Measurements from ENCODE around the gene SNRNP25.
"Not testable (repeated sequence)": the region's sequence is repeated elsewhere in the genome, so short reads cannot be mapped to it uniquely, and the experiment has no call there.

The SNRNP25 gene

DNA sequence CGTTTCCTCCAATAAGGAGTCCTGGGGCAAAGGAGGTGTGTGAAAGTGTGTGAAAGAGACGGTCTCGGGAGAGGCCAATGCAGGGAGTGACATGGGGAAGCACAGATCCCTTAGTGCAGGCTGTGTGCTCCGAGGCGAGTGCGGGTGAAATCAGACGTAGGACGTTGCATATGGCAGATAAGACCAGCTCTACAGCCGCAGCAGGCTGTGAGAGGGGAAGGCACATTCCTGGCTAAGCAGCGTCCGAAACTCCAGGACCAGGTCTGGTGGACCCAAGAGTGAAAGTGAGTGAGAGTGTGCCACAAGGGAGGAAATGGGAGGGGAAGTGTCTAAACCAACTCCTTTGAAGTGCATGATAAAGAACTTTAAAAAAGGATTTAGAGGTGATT, 11.6 kb upstream of the SNRNP25 start:
- no peak for DNase-seq

DNA sequence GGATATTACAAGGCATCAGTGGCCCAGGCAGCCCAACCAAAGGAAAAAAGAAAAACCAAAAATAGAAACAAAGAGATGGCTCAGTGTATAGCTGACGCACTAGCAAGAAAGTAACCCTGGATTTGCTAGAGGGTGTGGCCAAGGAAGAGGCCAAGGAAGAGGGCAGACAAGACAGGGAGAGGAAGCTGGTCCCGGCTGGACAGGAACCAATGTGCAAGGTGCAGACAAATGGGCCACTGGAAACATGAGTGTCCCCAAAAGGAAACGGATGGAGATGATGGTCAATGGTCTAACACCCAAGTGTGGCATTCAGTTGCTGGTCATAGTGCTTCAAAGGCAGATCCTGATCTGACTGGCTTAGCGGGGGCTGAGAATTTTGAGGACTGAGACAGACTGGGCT, 10.9 kb upstream of the SNRNP25 start:
- DNase-seq: no peak

DNA sequence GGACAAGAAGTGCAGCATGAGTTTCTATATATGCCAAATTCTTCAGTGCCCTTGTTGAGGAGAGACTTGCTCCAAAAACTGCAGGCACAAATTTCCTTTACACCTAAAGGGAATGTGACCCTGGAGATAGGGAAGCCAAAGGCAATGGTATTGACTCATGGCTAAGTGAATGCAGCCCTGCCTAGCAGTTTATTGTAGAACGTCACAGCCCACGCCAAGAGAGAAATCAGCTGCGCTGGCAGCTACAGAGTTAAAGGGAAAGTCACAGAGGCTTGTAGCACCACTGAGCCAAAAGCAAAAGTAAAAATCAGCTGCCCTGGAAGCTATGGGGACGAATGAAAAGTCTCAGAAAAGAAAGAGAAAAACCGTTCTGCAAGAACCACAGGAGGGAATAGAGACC, 10.3 kb upstream of the SNRNP25 start:
- DNase-seq: no peak

DNA sequence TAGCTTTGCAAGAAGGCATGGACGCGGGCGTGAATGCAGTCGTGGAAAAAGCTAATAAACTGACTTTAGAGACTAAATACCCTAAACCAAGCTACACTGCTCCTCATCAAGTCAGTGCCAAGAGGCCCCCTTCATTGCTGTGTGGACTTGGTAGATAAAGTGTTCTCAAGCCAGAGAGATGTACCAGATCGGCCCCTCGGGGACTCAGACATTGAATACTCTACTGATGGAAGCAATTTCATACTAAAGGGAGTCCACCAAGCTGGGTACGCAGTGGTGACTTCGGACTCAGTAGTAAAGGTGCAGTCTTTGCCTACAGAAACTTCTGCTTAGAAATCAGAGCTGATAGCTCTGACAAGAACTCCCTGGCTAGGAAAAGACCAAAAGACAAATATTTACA, 9.0 kb upstream of the SNRNP25 start:
- no peak for DNase-seq

DNA sequence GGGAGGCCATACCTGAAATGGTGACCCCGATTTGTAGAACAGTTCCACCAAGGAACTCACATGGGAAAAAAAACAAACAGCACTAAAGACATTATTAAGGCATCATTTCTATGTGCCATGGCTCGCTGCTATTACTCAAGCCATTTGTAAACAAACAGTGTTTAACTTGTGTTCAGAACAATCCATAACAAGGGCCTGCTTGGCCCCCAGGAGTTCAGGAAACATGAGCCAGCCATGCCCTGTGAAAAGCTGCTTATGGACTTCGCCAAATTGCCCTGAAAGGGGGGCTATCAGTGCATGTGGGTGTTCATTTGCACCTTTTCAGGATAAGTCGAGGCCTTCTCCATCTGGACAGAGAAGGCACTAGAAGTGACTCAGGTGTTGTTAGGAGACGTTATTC, 8.2 kb upstream of the SNRNP25 start:
- no peak for DNase-seq

DNA sequence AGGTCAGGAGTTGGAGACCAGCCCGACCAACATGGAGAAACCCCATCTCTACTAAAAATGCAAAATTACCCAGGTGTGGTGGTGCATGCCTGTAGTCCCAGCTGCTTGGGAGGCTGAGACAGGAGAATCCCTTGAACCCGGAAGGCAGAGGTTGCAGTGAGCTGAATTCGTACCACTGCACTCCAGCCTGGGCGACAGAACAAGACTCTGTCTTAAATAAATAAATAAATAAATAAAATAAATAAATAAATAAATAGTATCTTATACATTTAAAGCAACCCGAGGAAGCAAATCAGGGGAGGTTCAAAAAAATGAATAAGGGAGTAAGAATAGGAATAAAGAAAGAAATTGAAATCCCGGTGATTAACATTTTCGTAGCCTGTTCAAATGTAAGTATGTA, 7.1 kb upstream of the SNRNP25 start:
- not testable (repeated sequence) for DNase-seq

DNA sequence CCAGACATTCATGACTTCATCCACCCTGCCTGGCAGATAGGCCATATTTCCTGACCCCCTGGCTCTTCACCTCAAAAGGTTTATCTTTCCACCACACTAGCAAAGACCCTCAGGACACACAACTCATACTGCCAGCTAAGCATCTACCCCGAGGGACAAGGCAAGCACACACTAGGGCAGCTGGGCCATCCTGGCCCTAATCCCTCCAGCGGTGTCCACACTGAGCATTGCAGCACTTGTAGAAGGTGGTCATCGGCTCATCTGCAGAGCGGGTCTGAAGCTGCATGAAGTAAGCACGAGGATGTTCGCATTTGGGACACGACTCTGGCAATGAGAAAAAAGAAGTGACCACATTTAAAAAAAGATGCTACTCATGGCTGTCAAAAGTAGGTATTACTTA, 6.4 kb upstream of the SNRNP25 start:
- no peak for DNase-seq

DNA sequence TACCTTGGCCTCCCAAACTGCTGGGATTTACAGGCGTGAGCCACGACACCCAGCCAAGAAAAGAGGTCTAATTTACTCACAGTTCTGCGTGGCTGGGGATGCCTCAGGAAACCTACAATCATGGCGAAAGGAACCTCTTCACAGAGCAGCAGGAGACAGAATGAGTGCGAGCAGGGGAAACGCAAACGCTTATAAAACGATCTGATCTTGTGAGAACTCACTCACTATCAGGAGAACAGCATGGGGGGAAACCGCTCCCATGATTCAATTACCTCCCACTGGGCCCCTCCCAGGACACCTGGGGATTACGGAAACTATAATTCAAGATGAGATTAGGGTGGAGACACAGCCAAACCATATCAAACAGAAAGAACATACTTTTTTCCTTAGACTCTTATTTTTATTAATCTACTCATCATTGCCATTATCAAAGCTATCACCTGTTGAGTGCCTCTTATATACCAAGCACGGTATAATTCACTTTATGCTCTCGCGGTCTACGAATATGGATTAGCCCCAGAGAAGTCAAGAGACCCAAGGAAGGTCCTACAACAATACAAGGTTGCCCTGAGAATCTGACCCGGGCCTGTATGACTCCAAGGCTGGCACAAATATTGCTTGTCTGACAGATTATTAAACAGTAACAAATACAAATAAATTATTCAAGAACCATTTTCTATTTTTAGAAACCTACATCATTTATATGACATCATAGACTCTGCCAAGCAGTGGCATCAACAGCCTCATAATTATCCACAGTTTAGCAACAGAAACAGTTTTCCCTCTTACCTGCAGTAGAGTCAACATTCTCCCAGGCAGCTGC, 2.6 kb upstream of the SNRNP25 start:
- no peak for DNase-seq

DNA sequence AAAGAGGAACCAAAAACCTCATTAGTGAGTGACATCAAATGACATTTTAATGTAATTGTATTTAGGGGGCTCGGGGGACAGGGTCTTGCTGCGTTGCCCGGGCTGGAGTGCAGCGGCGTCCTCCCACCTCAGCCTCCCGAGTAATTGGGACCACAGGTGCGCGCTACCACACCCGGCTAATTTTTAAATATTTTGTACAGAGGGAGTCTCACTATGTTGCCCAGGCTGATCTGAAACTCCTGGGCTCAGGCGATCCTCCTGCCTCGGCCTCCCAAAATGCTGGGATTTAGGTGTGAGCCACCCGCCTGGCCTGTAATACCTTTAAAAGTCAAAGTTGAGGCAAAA, 581 bp downstream of the SNRNP25 start:
- DNase-seq: no peak

DNA sequence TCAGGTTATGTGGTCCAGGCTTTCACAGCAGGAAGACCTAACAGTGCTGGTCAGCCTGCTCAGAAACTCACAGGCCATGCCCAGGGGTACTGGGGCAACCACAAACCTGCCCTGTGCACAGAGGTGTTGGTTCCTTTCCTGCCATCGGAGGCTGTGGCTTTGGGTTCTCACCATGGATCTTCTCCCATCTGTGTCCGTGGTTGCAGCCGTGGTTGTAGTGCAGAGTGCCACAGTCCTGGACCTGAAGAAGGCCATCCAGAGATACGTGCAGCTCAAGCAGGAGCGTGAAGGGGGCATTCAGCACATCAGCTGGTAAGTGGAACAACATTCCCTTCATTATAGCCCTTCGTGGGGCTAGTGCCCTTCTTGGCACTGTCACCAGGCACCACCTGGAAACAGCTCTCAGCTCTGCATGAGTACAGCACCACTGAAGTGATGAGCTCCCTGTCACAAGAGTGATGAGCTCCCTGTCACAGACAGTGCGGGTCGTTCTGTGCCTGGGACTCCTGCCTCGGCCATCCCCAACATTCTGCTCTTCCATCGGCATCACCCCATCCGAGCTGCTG, 2.0 kb downstream of the SNRNP25 start:
- DNase-seq: no peak

DNA sequence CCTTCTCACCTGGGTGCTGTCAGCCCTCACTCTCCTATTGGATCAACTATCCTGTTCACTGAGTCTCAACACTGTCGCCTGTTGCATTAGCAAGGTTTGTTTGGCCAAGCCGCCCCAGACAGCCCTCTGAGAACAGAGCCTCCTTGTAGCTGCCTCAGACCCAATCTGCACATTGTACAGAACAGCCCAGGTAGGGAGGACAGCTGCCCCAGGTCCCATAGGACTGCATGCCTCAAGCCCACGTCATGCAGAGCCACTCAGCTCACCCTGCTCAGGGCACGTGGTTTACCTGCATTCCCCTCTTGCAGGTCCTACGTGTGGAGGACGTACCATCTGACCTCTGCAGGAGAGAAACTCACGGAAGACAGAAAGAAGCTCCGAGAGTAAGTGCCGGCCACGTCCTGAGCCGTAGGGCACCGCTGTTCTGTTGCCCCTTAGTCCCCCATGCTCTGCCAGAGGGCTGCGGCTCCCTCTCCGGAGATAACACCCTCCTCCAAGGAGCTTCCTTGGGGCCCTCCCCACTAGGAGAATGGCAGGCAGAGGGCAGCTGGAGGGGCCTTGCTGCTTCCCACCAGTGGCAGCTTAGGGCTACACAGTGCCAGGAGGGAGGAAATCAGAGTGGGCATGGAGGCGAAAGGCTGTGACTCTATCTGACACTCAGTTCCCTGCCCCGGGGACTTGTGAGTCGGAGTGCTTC, 2.8 kb downstream of the SNRNP25 start:
- no peak for DNase-seq

DNA sequence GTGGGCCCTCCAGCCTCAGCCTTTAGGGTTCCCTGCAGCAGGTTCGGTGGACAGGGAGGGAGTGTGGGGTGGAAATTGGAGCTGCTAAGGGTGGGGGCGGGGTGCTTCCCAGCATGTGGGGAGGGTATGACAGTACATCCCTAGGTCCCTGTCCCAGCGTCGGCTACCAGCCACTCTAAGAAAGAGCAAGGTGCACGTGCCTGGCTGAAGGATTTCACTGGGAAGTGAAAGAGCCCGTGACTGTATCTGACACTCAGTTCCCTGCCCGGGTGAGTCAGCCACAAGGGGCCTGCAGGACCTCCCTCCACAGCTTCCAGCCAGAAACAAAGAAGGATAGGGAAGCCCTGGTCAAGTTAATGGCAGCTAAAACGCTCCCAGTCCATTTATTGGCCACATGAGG, 4.1 kb downstream of the SNRNP25 start:
- DNase-seq: no peak

DNA sequence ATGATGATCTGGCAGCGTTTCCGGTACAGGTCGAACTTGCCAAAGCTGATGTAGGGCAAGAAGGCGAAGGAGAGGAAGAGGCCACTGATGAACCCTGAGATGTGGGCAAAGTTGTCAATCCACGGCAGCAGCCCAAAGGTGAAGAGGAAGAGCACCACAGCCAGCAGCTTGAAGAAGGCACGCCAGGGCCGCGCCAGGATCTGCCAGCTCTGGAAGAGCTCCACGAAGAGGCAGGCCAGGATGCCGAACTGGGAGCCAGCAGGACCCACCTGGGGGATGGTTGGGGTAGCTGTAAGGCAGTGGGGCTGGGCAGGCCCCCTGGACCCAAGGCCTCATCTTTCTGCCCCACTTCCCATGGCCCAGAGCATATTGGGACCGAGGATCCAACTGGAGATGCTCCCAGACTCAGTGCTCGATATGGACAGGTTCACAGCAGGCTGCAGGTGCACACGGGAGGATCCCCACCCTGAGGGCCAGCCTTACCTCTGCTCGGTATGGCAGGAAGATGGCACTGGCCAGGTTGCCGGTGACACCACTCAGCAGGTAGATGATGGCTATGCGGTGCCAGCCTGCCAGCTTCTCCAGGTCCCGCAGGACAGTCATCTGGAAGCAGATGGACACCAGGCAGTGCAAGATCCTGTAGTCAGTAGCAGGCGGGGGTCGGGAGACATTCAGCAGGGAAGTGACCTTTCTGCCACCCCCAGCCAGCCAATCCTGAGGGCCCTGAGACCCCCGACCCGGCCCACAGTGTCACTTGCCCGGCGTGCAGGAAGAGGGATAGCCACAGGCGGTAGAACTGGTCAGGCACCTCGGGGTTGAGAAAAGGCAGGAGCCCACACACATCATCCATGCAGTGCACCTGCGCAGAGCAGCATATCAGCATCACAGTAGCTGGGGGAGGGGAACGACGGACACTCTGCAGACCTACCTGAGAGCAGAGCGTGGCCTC, 5.1 kb downstream of the SNRNP25 start:
- no peak for DNase-seq

DNA sequence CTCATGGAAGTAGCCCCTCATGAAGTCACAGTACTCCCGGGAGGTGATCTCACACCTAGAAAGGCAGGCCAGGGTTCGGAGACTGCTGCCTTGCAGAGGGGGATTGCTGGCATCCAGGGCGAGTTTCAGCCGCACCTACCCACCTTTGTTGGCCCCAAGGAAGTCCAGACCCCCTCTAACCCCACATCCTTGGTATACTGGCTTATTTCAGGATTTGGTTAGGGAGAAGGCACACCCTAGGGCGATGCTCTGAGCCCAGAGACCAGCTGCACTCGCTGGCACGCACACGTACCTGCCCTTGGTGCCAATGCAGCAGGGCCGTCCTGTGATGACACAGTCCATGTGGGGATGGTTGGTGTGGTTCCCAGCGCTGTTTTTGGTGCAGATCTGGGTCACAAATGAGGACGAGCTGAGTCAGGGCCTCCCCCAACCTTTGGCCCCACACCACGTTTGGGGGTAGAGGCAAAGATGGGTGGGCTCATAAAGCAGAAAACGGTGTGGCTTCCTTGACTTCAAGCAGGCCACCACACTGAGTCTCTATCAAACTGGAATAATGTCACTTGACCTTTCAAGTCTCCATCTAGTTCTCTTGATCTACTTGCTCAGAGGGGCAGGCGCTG, 5.9 kb downstream of the SNRNP25 start:
- no peak for DNase-seq

DNA sequence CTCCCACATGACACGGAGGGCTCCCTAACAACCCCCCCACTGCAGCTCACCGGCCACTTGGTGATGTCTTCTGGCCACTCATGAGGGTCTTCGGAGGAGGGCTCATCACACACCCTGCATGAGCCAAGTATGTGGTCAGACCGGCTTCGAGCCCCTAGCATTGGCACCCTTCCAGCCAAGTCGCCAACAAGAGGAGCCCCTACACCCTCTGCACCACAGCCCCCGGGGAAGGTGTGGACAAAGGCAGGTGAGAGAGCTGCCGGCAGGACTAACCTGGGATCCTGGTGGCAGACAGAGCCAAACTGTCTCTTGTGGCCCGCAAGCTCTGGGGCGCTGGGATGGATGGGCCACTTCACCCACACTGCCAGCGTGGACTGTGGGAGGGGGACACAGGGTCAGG, 6.5 kb downstream of the SNRNP25 start:
- DNase-seq: no peak

DNA sequence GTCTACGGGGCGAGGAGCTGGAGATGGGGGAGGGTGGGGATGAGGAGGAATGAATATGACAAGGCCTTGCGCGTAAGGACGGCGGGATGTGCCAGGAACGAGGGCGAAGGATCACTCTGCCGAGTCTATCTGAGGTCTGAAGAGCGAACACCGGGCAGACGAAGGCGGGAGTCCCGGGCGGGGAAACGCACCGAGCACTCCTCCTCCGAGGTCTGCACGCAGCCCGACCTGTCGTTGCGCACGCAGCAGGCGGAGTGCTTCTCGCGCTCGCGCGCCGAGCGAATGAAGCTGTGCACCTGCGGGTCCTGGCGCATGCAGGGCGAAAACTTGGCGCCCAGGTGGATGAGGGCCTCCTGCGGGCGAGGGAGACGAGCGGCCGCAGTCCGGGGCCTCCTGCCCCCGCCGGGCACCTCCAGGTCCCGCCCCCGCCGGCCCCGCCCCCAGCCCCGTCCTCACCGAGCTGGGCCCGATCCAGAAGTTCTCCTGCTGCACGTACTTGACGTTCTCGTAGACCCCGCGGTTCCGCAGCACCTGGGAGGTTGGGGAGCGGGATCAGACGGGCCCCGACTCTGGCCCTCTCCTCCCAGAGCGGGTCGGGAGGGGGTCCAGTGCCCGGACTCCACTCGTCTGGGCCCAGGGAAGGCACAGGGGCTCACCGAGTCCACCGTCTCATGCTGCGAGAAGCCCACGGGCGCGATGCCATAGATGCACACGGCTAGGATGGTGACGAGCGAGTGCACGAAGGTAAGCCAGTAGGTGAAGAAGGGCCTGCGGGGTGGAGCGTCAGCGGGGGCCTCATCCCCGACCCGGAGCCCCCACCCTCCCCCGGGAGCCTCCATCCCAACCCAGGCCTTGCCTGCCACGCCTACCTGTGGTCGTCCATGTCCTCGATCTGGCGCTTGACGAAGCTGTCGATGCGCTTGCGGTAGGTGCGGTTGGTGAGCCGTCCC, 7.6 kb downstream of the SNRNP25 start:
- DNase-seq: no peak

DNA sequence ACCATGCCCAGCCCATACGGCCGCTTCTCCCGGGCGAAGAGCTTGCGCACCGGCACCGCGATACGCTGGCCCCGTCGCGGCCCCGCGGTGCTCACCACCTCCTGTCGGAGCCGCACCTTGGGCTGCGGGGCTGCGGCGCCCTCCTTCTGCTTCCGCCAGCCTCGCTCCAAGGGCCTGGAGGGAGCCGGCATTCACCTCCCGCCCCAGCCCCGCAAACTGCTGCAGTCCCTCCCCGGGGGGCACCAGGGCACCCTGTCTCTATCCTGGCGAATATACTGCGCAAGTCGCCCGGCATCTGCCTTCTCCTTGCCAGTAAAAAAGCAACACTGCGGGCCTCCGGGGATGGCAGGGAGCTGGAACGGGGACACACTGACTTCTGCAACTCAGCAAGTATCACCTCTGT, 8.3 kb downstream of the SNRNP25 start:
- DNase-seq: no peak

DNA sequence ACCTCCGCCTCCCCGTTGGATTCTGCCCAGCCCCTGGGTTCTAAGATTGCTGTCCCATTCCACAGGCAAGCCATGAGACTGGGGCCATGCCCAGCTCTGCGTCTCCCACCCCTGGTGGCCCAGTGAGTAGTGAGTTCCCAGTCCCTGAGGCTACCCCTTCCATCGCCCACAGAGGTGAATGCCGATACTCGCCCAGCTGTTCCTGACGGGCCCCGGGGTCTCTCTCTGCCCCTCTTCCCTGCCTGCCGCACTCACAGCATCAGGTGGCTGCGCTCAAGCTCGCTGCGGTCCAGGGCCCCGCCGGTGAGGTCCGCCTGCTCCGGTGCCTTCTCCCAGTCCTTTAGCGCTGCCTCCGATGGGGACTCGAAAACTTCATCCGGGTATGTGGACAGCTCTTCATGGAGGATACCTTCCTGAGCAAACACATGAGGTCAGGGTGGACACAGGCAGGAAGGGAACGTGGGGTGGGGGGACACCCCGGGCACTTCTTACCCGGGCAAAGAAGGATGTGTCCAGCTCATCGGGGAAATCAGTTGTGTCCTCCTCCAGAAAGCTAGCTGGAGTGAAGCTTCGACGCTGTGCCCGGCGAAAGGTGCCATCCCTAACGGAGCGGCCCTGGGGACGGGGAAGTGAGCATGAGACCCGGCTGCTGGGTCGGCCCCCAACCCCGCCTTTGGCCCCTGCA, 8.8 kb downstream of the SNRNP25 start:
- no peak for DNase-seq

DNA sequence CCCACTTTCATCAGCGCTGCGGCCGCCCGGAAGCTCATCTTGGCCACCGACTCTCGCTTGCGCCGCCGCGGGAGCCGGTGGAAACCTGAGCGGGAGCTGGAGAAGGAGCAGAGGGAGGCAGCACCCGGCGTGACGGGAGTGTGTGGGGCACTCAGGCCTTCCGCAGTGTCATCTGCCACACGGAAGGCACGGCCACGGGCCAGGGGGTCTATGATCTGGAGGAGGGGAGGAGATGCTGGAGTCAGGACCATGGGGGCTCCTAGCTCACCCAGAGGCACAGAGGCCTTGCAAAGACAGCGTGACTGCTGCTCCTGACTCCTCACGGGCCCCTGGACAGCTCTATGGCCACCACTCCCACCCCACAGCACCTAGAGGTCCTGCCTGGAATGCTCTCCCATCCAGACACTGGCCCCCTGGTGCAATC, 9.4 kb downstream of the SNRNP25 start:
- DNase-seq: no peak

DNA sequence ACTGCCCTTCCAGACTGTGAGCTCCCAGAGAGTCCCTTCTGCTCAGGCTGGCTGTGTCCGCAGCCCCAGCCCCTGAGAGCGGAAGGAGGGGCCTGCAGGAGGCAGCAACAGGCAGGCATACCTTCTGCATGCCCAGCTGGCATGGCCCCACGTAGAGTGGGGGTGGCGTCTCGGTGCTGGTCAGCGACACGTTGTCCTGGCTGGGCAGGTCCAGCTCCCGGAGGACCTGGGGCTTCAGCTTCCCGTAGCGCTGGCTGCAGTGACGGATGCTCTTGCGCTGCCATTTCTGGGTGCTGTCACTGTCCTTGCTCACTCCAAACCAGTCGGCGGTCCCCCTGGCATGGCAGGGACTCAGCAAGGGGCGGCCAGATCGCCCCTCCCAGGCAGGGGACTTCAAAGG, 9.8 kb downstream of the SNRNP25 start:
- no peak for DNase-seq
